Suprapubic skin (tissue), 4 donors: ENCODE results near the gene DDX10. TPM values are rescaled to one million over a fixed set of nuclear protein-coding genes. Genes with fewer than 3 reads are reported as not detected.
"Not testable (repeated sequence)": the region's sequence is repeated elsewhere in the genome, so short reads cannot be mapped to it uniquely, and the experiment has no call there.

Experiments
- DNase-seq, 2 donors: peaks; one replicate each; pipeline ENCODE4 v3.0.0-alpha.2; 2019; ENCODE audit warnings: low spot score in 2 of 2
- H3K27ac ChIP-seq: fragments of 200-600 bp; sonication (generic); one replicate; pipeline ENCODE4 v1.5.1; 2019
- H3K27me3 ChIP-seq: fragments of 200-600 bp; sonication (generic); one replicate; pipeline ENCODE4 v1.5.1; 2019
- H3K36me3 ChIP-seq: fragments of 200-600 bp; sonication (generic); one replicate; pipeline ENCODE4 v1.5.1; 2019
- H3K4me1 ChIP-seq: fragments of 200-600 bp; sonication (generic); one replicate; pipeline ENCODE4 v1.5.1; 2019
- H3K4me3 ChIP-seq: fragments of 200-600 bp; sonication (generic); one replicate; pipeline ENCODE4 v1.5.1; 2019; ENCODE audit warnings: mild to moderate bottlenecking
- H3K9me3 ChIP-seq: fragments of 200-600 bp; sonication (generic); one replicate; pipeline ENCODE4 v1.5.1; 2019
- EP300 ChIP-seq: sonication (generic); formaldehyde crosslinking; IDR thresholded peaks from one replicate; pipeline ENCODE4 v1.6.1; 2017; ENCODE audit warnings: antibody characterized with exemption
- POLR2A ChIP-seq, 2 donors: fragments of 450-650 bp; IDR thresholded peaks; one replicate each; pipeline ENCODE4 v1.6.1; 2017; ENCODE audit warnings: antibody characterized with exemption in 2 of 2, mild to moderate bottlenecking in 2 of 2, moderate library complexity in 2 of 2
- POLR2AphosphoS5 ChIP-seq, 3 donors: sonication (generic); formaldehyde crosslinking; IDR thresholded peaks; one replicate each; pipeline ENCODE4 v1.6.1; 2017; ENCODE audit warnings: antibody characterized with exemption in 3 of 3
- WGBS: methylation state at CpG from one replicate; pipeline ENCODE4 v1.1.5; 2018; 5-methylcytosine and 5-hydroxymethylcytosine counted together
- total RNA-seq, 4 donors: library from RNA; depleted of rRNA; stranded (reverse); fragments of >200 nt; gene quantifications; one replicate each; pipeline ENCODE4 v1.1.0, GENCODE V29; 2016
- TF ChIP-seq, protein P1 (sequence below), 2 donors: fragments of 200-600 bp in 1 of 2; fragments of 450-650 bp in 1 of 2; sonication (generic) in 1 of 2; IDR thresholded peaks; one replicate each; pipeline ENCODE4 v1.5.1; 2016 to 2019; ENCODE audit warnings: antibody characterized with exemption in 2 of 2, mild to moderate bottlenecking in 1 of 2, moderate library complexity in 1 of 2

The DDX10 gene
- total RNA-seq, 4 donors from 2014 or later: 21.9 to 30.7 (median 27.2) TPM

DNA sequence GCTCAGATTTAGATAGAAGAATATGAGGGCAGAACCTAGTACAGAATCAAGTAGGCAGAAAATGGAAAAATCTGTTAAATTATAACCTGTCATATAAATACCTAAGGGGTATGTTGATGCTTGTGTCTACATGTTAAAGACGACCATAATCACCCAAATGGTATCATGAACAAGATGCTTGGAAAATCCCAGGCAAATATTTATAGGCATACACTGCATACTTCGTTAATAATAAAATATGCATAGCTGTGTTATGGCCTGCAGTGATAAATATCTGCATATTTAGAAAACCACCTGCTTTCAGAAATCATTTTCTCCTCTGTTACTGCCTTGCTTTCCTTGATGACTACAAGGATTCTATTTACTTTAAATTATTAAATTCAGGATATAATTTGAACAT, 18.9 kb upstream of the DDX10 start:
- no peak overlapping the region for H3K4me3 ChIP-seq
- DNase-seq: no peak
- H3K27ac ChIP-seq: no peak overlapping the region
- H3K27me3 ChIP-seq: no peaks in the 10 kb centered on the region
- H3K4me1 ChIP-seq: peaks cover 5% of the 10 kb centered on the region
- TF ChIP-seq EP300: no peak
- TF ChIP-seq, protein P1, sequence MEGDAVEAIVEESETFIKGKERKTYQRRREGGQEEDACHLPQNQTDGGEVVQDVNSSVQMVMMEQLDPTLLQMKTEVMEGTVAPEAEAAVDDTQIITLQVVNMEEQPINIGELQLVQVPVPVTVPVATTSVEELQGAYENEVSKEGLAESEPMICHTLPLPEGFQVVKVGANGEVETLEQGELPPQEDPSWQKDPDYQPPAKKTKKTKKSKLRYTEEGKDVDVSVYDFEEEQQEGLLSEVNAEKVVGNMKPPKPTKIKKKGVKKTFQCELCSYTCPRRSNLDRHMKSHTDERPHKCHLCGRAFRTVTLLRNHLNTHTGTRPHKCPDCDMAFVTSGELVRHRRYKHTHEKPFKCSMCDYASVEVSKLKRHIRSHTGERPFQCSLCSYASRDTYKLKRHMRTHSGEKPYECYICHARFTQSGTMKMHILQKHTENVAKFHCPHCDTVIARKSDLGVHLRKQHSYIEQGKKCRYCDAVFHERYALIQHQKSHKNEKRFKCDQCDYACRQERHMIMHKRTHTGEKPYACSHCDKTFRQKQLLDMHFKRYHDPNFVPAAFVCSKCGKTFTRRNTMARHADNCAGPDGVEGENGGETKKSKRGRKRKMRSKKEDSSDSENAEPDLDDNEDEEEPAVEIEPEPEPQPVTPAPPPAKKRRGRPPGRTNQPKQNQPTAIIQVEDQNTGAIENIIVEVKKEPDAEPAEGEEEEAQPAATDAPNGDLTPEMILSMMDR (IDR thresholded peaks at IDR 0.05): no peak
- no peak for TF ChIP-seq POLR2AphosphoS5 (IDR thresholded peaks at IDR 0.05)
- TF ChIP-seq POLR2A (IDR thresholded peaks at IDR 0.05): no peak
- H3K9me3 ChIP-seq: no peaks in the 10 kb centered on the region
- no peaks in the 10 kb centered on the region for H3K36me3 ChIP-seq
- 37% methylated on average over 2 of the region's 2 CpGs for WGBS

DNA sequence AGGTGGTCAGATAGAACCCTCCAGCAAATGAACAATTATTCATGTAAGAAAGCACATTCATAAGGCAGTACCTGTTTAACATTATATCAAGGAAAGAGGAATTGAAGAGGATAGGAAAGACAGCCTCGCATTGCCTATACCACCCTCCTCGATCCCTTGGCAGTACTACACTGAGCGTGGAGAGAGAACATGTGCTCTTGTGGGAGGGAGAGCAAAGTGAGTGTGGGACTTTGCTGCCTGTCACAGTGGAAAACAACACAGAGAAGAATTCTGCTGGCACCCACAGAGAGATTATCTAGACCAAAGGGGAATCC, 17.5 kb upstream of the DDX10 start:
- TF ChIP-seq POLR2A (IDR thresholded peaks at IDR 0.05): no peak
- TF ChIP-seq EP300: no peak
- TF ChIP-seq, protein P1 (IDR thresholded peaks at IDR 0.05): no peak
- TF ChIP-seq POLR2AphosphoS5 (IDR thresholded peaks at IDR 0.05): no peak
- DNase-seq: no peak
- no peak overlapping the region for H3K4me3 ChIP-seq
- H3K36me3 ChIP-seq: no peaks in the 10 kb centered on the region
- no peaks in the 10 kb centered on the region for H3K9me3 ChIP-seq
- 27% methylated on average over 3 of the region's 3 CpGs for WGBS
- no peaks in the 10 kb centered on the region for H3K27me3 ChIP-seq
- peak overlapping the region; percentile 75 for H3K27ac ChIP-seq
- peaks cover 5% of the 10 kb centered on the region for H3K4me1 ChIP-seq

- peak; percentile 85 to 92 for DNase-seq
- peak overlapping the region; percentile 75 for H3K27ac ChIP-seq
- peaks cover 5% of the 10 kb centered on the region for H3K4me1 ChIP-seq
- no peaks in the 10 kb centered on the region for H3K9me3 ChIP-seq
- H3K36me3 ChIP-seq: no peaks in the 10 kb centered on the region
- H3K4me3 ChIP-seq: no peak overlapping the region
- WGBS: 34% methylated on average over 9 of the region's 9 CpGs
- TF ChIP-seq POLR2A (IDR thresholded peaks at IDR 0.05): no peak
- no peak for TF ChIP-seq EP300
- TF ChIP-seq POLR2AphosphoS5 (IDR thresholded peaks at IDR 0.05): peak in 2 of 3 donors; percentile 44 to 51
- TF ChIP-seq, protein P1 (IDR thresholded peaks at IDR 0.05): peak; percentile 67 to 71
- no peaks in the 10 kb centered on the region for H3K27me3 ChIP-seq
Observed at GRCh38 chr11:108647701-108648527, 17.0 kb upstream of the DDX10 start.

DNA sequence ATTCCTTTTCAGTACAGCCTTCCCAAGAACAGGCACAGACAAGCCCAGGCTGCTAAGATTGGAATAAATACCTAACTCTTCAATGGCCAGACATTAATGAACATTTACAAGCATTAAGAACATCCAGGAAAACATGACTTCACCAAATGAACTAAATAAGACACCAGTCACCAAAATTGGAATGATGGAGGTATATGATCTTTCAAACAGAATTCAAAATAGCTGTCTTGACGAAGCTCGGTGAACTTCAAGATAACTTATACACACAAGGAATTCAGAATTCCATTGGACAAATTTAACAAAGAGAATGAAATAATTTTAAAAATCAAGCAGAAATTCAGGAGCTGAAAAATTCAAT, 16.4 kb upstream of the DDX10 start:
- peaks cover 5% of the 10 kb centered on the region for H3K4me1 ChIP-seq
- no peaks in the 10 kb centered on the region for H3K36me3 ChIP-seq
- no peak overlapping the region for H3K4me3 ChIP-seq
- 59% methylated on average over 2 of the region's 2 CpGs for WGBS
- peak overlapping the region; percentile 75 for H3K27ac ChIP-seq
- TF ChIP-seq POLR2AphosphoS5 (IDR thresholded peaks at IDR 0.05) (no peak), POLR2A (IDR thresholded peaks at IDR 0.05) (no peak), EP300 (no peak)
- TF ChIP-seq, protein P1 (IDR thresholded peaks at IDR 0.05): no peak
- H3K9me3 ChIP-seq: no peaks in the 10 kb centered on the region
- no peak for DNase-seq
- H3K27me3 ChIP-seq: no peaks in the 10 kb centered on the region

DNA sequence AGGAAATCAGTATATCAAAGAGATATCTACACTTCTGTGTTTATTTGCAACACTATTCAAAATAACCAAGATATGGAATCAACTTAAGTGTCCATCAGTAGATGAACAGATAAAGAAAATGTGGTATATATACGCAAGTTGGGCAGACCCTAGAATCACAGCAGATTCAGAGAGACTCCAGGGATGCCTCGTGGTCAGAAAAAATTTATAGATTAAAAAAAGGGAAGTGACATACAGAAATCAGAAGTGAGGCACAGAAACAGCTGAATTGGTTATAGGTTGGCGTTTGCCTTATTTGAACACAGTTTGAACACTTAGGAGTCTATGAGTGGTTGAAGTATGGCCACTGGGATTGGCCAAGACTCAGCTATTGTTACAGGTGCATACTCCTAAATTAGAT, 10.8 kb upstream of the DDX10 start:
- H3K27ac ChIP-seq, H3K4me1 ChIP-seq, H3K4me3 ChIP-seq, H3K9me3 ChIP-seq, H3K27me3 ChIP-seq, DNase-seq, H3K36me3 ChIP-seq: not testable (repeated sequence)
- WGBS: 67% methylated on average over 3 of the region's 3 CpGs
